Gastrocnemius medialis (tissue), 4 donors: ENCODE measurements around the gene PDSS2. TPM values are rescaled to one million over a fixed set of nuclear protein-coding genes. Genes with fewer than 3 reads are reported as not detected.

Experiments
- ATAC-seq, 2 donors: fragments of 150-250 bp; one replicate each; pipeline ENCODE4 v1.9.1; 2016
- DNase-seq, 2 donors: peaks; one replicate each; pipeline ENCODE4 v3.0.0-alpha.2; 2019
- H3K27ac ChIP-seq, 4 donors: fragments of 200-600 bp; sonication (generic); 1 replicate in 1 of 4; 2 replicates in 3 of 4; pipeline ENCODE4 v1.5.1; 2016 to 2018; ENCODE audit warnings: mild to moderate bottlenecking in 2 of 4, moderate library complexity in 1 of 4
- H3K27me3 ChIP-seq, 3 donors: fragments of 200-600 bp; sonication (generic) in 2 of 3; 1 replicate in 1 of 3; 2 replicates in 2 of 3; pipeline versions ENCODE4 v1.5.1 to v1.6.0; 2016 to 2019; ENCODE audit warnings: mild to moderate bottlenecking in 1 of 3, moderate library complexity in 1 of 3
- H3K36me3 ChIP-seq, 2 donors: fragments of 200-600 bp; sonication (generic) in 1 of 2; one replicate each; pipeline ENCODE4 v1.5.1; 2017 to 2018
- H3K4me1 ChIP-seq, 2 donors: fragments of 200-600 bp; sonication (generic) in 1 of 2; one replicate each; pipeline ENCODE4 v1.5.1; 2016 to 2017; ENCODE audit warnings: mild to moderate bottlenecking in 2 of 2
- H3K4me3 ChIP-seq, 4 donors: fragments of 200-600 bp; sonication (generic) in 3 of 4; 1 replicate in 1 of 4; 2 replicates in 3 of 4; pipeline ENCODE4 v1.5.1; 2016 to 2019; ENCODE audit warnings: mild to moderate bottlenecking in 2 of 4
- H3K9me3 ChIP-seq, 3 donors: fragments of 200-600 bp; sonication (generic) in 2 of 3; 1 replicate in 1 of 3; 2 replicates in 2 of 3; pipeline ENCODE4 v1.5.1; 2016 to 2019
- POLR2A ChIP-seq, 2 donors: fragments of 450-650 bp; IDR thresholded peaks; one replicate each; pipeline ENCODE4 v1.6.1; 2017; ENCODE audit warnings: antibody characterized with exemption in 2 of 2, mild to moderate bottlenecking in 2 of 2, moderate library complexity in 2 of 2
- in situ Hi-C, 4 donors: fragments of 200-750 bp; cut with MboI; loops; one replicate each; pipeline versions ENCODE4 v1.15.0 to v1.8.0; 2017; ENCODE audit warnings: low sequenced_read_pairs in 4 of 4
- intact Hi-C: fragments of 100-400 bp; cut with DNase I; formaldehyde crosslinking; loops from one replicate; pipeline ENCODE4 v1.15.1; 2023; ENCODE audit warnings: low total_unique reads
- total RNA-seq, 4 donors: library from RNA; depleted of rRNA; stranded (reverse); fragments of >200 nt; gene quantifications; one replicate each; pipeline versions ENCODE4 v1.1.0 to v1.2.3, GENCODE V29; 2016
- TF ChIP-seq, protein P1 (sequence below), 5 experiments: fragments of 450-650 bp in 3 of 5; fragments of 200-600 bp in 2 of 5; sonication (generic) in 2 of 5; IDR thresholded peaks in 4 of 5; conservative IDR thresholded peaks in 1 of 5; 1 replicate in 4 of 5; 2 replicates in 1 of 5; pipeline ENCODE4 v1.5.1; 2016 to 2019; ENCODE audit warnings: antibody characterized with exemption in 5 of 5, mild to moderate bottlenecking in 3 of 5, moderate library complexity in 3 of 5

PDSS2 gene
- total RNA-seq, 4 donors from 2014 or later: 6.6 to 14.3 (median 10.0) TPM

DNA sequence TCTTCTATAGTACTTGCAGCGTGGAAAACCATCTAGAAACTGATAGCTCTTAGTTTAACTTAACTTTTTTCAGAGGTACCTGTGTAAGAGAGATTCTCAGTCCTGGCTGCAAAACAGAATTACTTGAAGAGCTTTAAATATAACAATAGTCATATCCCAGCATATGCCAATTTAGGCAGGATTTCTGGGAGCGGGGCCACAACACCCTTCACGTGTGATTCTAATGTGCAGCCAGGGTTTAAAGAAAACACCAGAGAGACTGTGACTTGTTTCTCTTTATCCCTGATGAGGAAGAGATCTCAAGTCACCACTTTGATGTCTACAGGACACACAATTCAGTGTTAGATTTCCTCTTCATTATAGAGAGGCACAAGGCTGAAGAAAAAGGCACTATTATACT lies 103.7 kb downstream of the PDSS2 start:
- peak; percentile 30 to 71 for DNase-seq
- peak overlapping the region in 3 of 4 donors; percentile 3 to 61 (median 39) for H3K27ac ChIP-seq
- H3K4me3 ChIP-seq: no peak overlapping the region
- intact Hi-C loops (no loop called here), in situ Hi-C loops (no loop called here)
- TF ChIP-seq POLR2A (IDR thresholded peaks at IDR 0.05): no peak
- TF ChIP-seq, protein P1, sequence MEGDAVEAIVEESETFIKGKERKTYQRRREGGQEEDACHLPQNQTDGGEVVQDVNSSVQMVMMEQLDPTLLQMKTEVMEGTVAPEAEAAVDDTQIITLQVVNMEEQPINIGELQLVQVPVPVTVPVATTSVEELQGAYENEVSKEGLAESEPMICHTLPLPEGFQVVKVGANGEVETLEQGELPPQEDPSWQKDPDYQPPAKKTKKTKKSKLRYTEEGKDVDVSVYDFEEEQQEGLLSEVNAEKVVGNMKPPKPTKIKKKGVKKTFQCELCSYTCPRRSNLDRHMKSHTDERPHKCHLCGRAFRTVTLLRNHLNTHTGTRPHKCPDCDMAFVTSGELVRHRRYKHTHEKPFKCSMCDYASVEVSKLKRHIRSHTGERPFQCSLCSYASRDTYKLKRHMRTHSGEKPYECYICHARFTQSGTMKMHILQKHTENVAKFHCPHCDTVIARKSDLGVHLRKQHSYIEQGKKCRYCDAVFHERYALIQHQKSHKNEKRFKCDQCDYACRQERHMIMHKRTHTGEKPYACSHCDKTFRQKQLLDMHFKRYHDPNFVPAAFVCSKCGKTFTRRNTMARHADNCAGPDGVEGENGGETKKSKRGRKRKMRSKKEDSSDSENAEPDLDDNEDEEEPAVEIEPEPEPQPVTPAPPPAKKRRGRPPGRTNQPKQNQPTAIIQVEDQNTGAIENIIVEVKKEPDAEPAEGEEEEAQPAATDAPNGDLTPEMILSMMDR (IDR thresholded peaks at IDR 0.05 in 4 of 5, conservative IDR thresholded peaks at IDR 0.05 in 1 of 5): no peak
- H3K36me3 ChIP-seq: no peaks in the 10 kb centered on the region
- H3K9me3 ChIP-seq: no peaks in the 10 kb centered on the region
- H3K4me1 ChIP-seq: peaks cover 5 to 22% of the 10 kb centered on the region in 2 donors
- H3K27me3 ChIP-seq: no peaks in the 10 kb centered on the region
- peak; percentile 96 for ATAC-seq

DNA sequence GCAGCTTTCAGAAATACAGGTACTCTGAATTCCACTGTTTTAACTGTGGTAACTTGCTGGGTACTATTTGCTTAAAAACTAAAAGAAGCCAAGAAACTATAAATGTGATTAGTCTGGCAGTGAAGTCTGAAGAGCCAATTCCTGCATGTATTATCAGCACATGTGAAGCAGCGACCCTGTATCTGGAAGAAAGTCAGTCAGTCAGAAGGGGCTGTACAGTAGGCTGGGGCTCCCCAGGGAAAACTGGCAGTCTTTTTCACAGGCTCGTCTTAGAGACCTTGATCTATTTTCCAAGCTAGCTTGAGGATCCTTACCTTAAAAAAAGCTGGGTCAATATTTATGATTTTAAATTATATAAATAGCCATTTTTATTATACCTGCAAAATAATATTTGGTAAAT lies 104.9 kb downstream of the PDSS2 start:
- Histone ChIP-seq H3K36me3 (no peaks in the 10 kb centered on the region), H3K4me1 (peaks cover 5 to 22% of the 10 kb centered on the region in 2 donors), H3K27me3 (no peaks in the 10 kb centered on the region), H3K27ac (no peak overlapping the region), H3K9me3 (no peaks in the 10 kb centered on the region), H3K4me3 (no peak overlapping the region)
- DNase-seq: no peak
- TF ChIP-seq POLR2A (IDR thresholded peaks at IDR 0.05): no peak
- TF ChIP-seq, protein P1 (IDR thresholded peaks at IDR 0.05 in 4 of 5, conservative IDR thresholded peaks at IDR 0.05 in 1 of 5): no peak
- ATAC-seq: no peak
- in situ Hi-C loops: no loop called here
- intact Hi-C loops: no loop called here

DNA sequence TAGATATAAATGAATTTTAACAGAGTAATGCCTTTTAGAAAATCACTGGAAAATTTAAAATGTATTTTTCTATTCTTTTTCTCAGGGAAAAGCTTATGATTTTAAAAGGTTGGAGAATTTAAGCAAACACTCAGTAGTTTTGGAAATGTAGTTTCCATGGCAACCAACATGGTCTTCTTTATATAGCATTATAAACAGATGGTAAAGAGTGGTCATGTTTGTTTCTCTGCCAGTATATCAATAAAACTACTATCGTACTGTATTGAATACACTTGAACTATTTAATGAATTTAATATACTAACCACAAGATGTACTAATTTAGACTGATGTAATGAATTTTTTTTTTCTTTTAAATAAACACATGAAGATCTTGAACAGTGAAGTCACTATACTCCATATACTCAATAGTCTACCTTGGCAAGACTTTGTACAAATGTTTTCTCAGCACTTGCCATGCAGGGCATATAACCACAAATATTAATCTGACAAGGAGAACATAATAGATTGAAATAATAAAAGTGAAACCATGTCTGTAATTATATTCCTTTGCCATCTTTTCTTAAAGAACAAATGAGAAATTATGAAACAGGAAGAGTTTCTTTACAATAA lies 105.5 kb downstream of the PDSS2 start:
- ATAC-seq: no peak
- Histone ChIP-seq H3K9me3 (no peaks in the 10 kb centered on the region), H3K27me3 (no peaks in the 10 kb centered on the region), H3K36me3 (no peaks in the 10 kb centered on the region), H3K4me3 (no peak overlapping the region), H3K27ac (no peak overlapping the region), H3K4me1 (peaks cover 5 to 22% of the 10 kb centered on the region in 2 donors)
- in situ Hi-C loops: no loop called here
- TF ChIP-seq, protein P1 (IDR thresholded peaks at IDR 0.05 in 4 of 5, conservative IDR thresholded peaks at IDR 0.05 in 1 of 5): no peak
- TF ChIP-seq POLR2A (IDR thresholded peaks at IDR 0.05): no peak
- intact Hi-C loops: no loop called here
- DNase-seq: no peak

DNA sequence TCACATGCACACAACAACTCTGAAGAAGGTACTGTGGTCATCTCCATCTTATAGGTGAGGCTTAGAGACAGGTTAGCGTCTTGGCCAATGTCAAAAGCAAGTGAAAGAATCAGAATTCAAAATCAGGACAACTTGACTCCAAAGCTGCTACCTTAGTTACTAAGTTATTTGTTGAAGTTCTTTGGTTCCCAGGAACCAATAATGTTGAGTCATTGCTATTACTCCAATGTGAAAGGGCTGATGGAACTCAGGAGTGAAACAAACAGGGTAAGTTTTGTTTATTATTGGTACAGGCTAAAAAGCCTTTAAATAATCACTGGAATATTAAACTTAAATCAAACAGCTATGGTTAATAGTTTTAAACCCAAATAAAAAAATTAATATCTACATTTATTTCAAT lies 111.1 kb downstream of the PDSS2 start:
- ATAC-seq: no peak
- in situ Hi-C loops: no loop called here

More for the DNA sequence above, 111.1 kb downstream of the PDSS2 start:
- Histone ChIP-seq H3K9me3 (no peaks in the 10 kb centered on the region), H3K36me3 (no peaks in the 10 kb centered on the region), H3K4me3 (no peak overlapping the region), H3K4me1 (no peaks in the 10 kb centered on the region), H3K27ac (no peak overlapping the region), H3K27me3 (no peaks in the 10 kb centered on the region)
- TF ChIP-seq, protein P1 (IDR thresholded peaks at IDR 0.05 in 4 of 5, conservative IDR thresholded peaks at IDR 0.05 in 1 of 5): no peak
- no peak for TF ChIP-seq POLR2A (IDR thresholded peaks at IDR 0.05)
- no peak for DNase-seq
- intact Hi-C loops: no loop called here
